ENCODE data around the gene UIMC1.
"Not testable (repeated sequence)": the region's sequence is repeated elsewhere in the genome, so short reads cannot be mapped to it uniquely, and the experiment has no call there.

UIMC1 gene

DNA sequence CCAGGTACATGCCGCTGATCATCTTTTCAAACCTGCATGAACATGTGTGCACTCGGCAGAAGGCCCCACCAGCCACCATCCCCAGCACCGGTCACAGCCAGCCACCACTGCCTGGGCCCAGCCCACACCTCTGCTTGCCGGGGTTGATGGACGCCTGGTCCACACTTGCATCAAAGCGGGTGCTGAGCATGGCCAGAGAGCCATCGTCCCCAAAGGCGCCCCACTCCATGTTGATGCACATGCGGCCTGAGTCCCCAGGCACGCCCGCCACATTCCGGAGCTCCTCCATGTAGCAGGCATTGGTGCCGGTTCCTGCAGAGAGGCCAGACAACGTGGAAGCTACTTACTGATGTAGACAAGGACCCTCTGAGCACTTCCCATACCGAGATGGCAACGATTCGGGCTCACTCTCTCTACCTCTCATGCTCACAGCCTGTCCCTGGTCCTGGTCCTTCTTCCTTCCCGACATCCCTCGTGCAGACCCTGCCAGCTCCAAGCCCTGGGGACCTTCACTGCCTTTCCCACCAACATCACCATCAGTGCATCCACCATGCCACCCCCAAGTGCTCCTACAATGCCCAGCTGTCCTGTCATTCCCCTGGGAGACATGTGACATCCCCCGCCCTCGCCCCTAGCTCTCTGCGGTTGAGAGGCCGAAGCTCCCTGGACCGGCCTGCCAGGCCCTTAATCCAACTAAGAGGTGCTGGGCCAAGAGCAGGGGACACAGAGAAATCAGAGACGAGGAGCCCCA, 124.6 kb downstream of the UIMC1 start:
- DNase-seq: no peak

DNA sequence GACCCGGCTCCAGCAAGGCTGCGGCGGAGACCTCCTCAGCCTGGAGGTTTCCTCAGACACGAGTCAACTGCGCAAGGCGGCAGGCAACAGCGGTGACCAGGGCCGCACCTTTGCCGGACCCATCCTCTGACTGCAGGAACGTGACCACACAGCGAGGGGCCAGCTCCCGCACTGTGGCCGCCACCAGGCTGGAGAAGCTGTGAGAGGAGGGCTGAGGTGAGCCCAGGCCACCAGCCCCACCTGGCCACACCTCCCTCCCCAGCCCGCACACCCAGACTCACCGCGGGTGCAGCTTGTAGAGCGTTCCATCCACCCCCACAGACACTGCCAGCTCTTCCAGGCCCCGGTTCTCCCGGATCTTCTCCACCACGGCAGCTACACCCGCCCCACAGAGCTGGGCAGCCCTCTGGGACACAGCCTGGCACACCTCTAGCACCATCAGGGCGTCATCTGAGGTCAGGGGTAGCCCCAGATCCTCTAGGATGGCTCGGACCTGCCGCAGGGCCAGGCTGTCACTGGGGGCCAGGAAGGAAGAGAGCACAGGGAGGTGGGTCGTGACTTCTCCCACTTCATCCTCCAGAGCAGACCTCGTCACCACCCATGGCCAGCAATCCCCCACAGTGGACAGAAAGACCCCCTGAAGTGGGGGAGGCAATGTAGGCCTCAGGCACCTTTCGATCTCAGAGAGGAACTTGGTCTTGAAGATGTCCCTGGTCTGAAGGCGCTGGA, 125.4 kb downstream of the UIMC1 start:
- no peak for DNase-seq

GRCh38 chr5:176880366-176881020, 126.1 kb downstream of the UIMC1 start:
- no peak for DNase-seq

DNA sequence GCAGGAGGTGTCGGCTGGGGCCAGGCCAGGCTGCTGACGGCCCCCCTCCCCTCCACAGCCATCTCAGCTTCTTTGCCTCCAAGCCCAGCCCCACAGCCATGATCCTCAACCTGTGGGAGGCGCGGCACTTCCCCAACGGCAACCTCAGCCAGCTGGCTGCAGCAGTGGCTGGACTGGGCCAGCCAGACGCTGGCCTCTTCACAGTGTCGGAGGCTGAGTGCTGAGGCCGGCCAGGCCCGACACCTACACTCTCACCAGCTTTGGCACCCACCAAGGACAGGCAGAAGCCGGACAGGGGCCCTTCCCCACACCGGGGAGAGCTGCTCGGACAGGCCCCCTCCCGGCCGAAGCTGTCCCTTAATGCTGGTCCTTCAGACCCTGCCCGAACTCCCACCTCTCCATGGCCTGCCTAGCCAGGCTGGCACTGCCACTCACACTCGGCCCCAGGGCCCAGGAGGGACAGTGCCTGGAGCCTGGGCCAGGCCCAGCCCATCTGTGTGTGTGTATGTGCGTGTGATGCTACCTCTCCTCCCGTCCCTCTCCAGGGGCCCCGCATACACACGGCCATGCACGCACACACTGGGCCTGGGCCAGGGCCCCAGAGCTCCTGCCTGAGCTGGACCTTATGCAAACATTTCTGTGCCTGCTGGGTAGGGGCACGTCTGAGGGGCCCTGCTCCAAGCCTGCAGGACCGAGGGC, 126.8 kb downstream of the UIMC1 start:
- no peak for DNase-seq

DNA sequence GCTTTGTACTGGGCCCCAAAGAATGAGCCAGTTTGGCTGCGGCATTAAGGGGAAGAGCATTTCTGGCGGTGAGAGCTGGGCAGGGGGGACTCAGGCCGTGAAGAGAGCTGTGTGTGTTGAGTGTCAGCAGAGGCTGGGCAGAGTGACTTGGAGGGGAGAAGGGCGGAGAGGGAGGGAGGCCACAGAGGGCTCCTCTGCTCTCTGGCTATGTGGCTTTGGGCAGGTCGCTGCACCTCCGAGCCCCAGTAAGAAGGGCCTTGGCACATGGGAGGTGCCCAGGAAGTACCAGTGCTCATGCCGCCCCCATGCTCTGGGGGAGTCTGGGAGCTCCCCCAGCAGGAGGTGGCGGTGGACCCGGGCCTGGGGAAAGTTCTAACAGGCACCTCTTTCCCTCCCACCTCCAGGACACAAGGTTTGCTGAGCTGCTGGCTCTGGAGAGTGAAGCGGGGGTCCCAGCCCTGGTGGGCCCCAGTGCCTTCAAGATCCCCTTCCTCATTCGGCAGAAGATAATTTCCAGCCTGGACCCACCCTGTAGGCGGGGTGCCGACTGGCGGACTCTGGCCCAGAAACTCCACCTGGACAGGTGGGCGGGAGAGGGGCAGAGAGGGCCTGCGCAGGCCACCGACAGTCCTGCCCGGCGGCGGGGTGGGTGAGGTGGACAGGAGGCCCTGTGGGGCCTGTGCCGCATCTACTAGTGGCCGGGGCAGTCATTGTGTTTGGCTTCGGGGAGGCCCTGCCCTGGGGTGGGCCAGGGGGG, 127.5 kb downstream of the UIMC1 start:
- no peak for DNase-seq

DNA sequence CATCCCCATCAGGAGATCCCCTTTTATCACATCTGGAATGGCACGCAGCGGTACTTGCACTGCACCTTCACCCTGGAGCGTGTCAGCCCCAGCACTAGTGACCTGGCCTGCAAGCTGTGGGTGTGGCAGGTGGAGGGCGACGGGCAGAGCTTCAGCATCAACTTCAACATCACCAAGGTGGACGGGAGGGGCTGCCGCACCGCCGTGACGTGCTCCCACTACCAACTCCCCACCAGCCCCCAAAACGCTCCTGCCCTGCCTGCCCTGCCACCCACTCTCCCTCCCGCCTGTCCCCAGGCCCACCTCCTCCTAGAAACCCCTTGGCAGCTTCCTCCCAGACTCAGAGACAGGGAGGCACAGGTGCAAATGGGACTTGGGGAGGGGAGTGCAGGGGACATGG, 128.1 kb downstream of the UIMC1 start:
- no peak for DNase-seq

DNA sequence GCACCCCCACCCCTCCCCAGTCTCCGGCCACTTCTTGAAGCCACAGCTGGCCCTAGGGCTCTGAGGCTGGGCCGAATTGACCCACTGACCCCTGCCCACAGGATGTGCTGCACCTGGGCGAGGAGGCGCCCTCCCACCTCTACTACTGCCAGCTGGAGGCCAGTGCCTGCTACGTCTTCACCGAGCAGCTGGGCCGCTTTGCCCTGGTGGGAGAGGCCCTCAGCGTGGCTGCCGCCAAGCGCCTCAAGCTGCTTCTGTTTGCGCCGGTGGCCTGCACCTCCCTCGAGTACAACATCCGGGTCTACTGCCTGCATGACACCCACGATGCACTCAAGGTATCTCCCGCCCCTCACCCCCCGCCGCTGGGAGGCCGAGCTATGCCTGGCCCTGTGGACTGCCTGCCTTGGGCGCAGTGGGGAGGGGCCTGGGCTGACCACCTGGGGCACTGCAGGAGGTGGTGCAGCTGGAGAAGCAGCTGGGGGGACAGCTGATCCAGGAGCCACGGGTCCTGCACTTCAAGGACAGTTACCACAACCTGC, 128.7 kb downstream of the UIMC1 start:
- DNase-seq: peak; percentile 25

- DNase-seq: no peak
Measured at GRCh38 chr5:176876506-176877431, 129.8 kb downstream of the UIMC1 start.

GRCh38 chr5:176875783-176876505, 130.6 kb downstream of the UIMC1 start:
- no peak for DNase-seq

- DNase-seq: no peak
Measured at GRCh38 chr5:176875014-176875550, 131.5 kb downstream of the UIMC1 start.

DNA sequence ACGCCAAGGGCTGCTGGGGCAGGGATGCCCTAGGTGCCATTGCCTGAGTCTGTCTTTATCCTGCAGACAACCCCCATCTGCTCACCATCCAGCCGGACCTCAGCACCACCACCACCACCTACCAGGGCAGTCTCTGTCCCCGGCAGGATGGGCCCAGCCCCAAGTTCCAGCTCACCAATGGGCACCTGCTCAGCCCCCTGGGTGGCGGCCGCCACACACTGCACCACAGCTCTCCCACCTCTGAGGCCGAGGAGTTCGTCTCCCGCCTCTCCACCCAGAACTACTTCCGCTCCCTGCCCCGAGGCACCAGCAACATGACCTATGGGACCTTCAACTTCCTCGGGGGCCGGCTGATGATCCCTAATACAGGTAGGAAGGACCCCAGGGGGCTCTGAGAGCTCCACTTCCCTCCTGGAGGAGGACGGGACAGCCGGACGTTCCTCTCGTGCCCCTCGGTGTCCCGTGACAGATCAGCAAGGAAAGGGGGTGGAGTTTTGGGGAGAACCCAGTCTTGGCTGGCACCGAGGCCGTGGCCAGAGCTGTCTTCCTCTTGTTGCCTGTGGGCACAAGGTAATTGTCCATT, 132.3 kb downstream of the UIMC1 start:
- DNase-seq: no peak

- DNase-seq: no peak
Measured at GRCh38 chr5:176873541-176874172, 132.9 kb downstream of the UIMC1 start.

- DNase-seq: not testable (repeated sequence)
Measured at GRCh38 chr5:176873011-176873410, 133.6 kb downstream of the UIMC1 start.

GRCh38 chr5:176872586-176872985, 134.0 kb downstream of the UIMC1 start:
- not testable (repeated sequence) for DNase-seq

DNA sequence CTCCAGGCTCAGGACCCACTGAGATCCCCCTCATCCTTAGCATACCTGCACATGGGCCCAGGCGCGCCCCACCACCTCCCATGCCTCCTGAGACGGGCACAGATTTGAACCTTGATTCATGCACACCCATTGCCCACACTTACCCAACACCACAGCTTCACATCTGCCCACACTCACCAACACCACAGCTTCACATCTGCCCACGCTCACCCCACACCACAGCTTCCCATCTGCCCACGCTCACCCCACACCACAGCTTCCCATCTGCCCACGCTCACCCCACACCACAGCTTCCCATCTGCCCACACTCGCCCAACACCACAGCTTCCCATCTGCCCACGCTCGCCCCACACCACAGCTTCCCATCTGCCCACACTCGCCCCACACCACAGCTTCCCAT, 135.9 kb downstream of the UIMC1 start:
- DNase-seq: not testable (repeated sequence)

DNA sequence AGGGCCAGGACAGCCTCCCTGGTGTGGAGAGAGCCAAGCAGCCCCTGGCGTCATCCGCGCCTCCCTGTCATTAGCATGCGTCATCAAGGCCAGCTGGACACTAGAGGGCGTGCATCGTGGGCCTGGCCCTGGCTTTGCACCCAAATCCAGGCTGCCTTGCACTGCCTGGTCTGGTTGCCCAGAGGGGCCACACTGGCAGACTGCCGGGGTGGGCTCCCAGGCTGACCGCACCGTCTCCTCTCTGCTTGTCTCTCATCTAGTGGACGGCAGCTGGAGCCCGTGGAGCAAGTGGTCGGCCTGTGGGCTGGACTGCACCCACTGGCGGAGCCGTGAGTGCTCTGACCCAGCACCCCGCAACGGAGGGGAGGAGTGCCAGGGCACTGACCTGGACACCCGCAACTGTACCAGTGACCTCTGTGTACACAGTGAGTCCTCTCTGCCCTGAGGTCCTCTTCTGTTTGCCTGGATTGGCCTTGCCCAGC, 136.4 kb downstream of the UIMC1 start:
- DNase-seq: no peak

- no peak for DNase-seq
Measured at GRCh38 chr5:176869501-176870109, 137.0 kb downstream of the UIMC1 start.

DNA sequence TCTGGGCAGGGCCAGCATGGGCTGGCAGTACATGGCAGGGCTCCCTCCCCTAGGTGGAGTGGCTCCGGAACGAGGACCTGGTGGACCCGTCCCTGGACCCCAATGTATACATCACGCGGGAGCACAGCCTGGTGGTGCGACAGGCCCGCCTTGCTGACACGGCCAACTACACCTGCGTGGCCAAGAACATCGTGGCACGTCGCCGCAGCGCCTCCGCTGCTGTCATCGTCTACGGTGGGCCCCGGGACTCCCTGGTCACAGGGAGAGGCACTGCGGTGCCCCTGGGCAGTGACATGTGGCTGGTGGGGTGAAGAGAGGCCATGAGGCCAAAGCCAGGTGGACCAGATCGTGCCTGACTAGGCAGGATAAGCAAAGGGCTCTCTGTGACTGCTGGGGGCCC, 137.8 kb downstream of the UIMC1 start:
- DNase-seq: no peak

- DNase-seq: no peak
Measured at GRCh38 chr5:176868126-176868525, 138.5 kb downstream of the UIMC1 start.
